HCT116 (cell line): Measurements from ENCODE around the gene GPRC5C. TPM values are rescaled to one million over a fixed set of nuclear protein-coding genes. Genes with fewer than 3 reads are reported as not detected.

Source experiments
- ATAC-seq: fragments of 200-7000 bp; cut with Tn5 transposase; 2 replicates; pipeline ENCODE4 v1.9.1; 2020; ENCODE audit warnings: mild to moderate bottlenecking, moderate library complexity
- BruUV-seq: library from RNA; stranded (reverse); fragments of 400-500 nt; replicated peaks from 2 replicates; lab custom pipeline; 2021; lab: Mats Ljungman, UMichigan
- CTCF ChIA-PET: fragments of 300-600 bp; sonication (Branson Sonifier 250); formaldehyde crosslinking; loops from one replicate; lab custom pipeline; 2021; ENCODE audit warnings: antibody characterized with exemption; lab: Charles Lee
- POLR2A ChIA-PET: fragments of 300-600, 350-600 bp; sonication (Branson Sonifier 250); formaldehyde crosslinking; loops from one replicate; lab custom pipeline; 2021; ENCODE audit warnings: antibody characterized with exemption; lab: Charles Lee
- RAD21 ChIA-PET, 2 experiments: fragments of 300-600 bp; sonication (Branson Sonifier 250); formaldehyde crosslinking; loops; one replicate each; lab custom pipeline; 2023; ENCODE audit warnings: low total read pairs in 2 of 2; ENCODE audit not compliant: uncharacterized antibody in 2 of 2, unreplicated experiment in 2 of 2, low non-redundant PET in 1 of 2; lab: Charles Lee
- DNase-seq: peaks from one replicate; pipeline ENCODE4 v3.0.0-alpha.2; 2010; ENCODE audit warnings: low read depth, low spot score
- H2AFZ ChIP-seq: fragments of 200-600 bp; shearing (Covaris generic), sonication (generic); 2 replicates; pipeline ENCODE4 v1.6.1; 2017; ENCODE audit warnings: low read depth, mixed run types, mixed read lengths, antibody characterized with exemption, low read length; ENCODE audit not compliant: poor library complexity, severe bottlenecking
- H3K27ac ChIP-seq: 2 replicates; pipeline ENCODE4 v1.5.1; 2012; ENCODE audit warnings: low read depth, low read length
- H3K27me3 ChIP-seq: fragments of 200-600 bp; sonication (generic); 2 replicates; pipeline ENCODE4 v1.6.1; 2016; ENCODE audit warnings: mixed run types, low read length, mixed read lengths; ENCODE audit not compliant: insufficient read depth
- H3K36me3 ChIP-seq, 2 experiments: fragments of 200-500 bp in 1 of 2; fragments of 200-600 bp in 1 of 2; sonication (Bioruptor generic) in 1 of 2; sonication (generic) in 1 of 2; 2 replicates each; pipeline versions ENCODE4 v1.5.1 to v1.6.1; 2014 to 2016; ENCODE audit warnings: low read length in 2 of 2, inconsistent platforms in 1 of 2, mixed read lengths in 1 of 2, mixed run types in 1 of 2; ENCODE audit not compliant: insufficient read depth in 2 of 2, control insufficient read depth in 1 of 2
- H3K4me1 ChIP-seq, 2 experiments: fragments of 200-600 bp in 1 of 2; sonication (generic) in 1 of 2; 2 replicates each; pipeline versions ENCODE4 v1.5.1 to v1.6.1; 2012 to 2017; ENCODE audit warnings: low read length in 2 of 2, inconsistent platforms in 1 of 2, mild to moderate bottlenecking in 1 of 2, mixed read lengths in 1 of 2, mixed run types in 1 of 2, moderate library complexity in 1 of 2; ENCODE audit not compliant: insufficient read depth in 2 of 2, control insufficient read depth in 1 of 2
- H3K4me2 ChIP-seq: fragments of 200-600 bp; sonication (generic); 2 replicates; pipeline ENCODE4 v1.6.1; 2017; ENCODE audit warnings: mixed run types, low read length, mixed read lengths
- H3K4me3 ChIP-seq, 2 experiments: fragments of 200-600 bp in 1 of 2; sonication (generic) in 1 of 2; replicated peaks in 1 of 2; 2 replicates each; pipeline ENCODE4 v1.5.1; 2011 to 2016; ENCODE audit warnings: low read length in 2 of 2, control low read depth in 1 of 2, low read depth in 1 of 2, mild to moderate bottlenecking in 1 of 2, mixed read lengths in 1 of 2, mixed run types in 1 of 2
- H3K79me2 ChIP-seq: fragments of 200-600 bp; sonication (generic); 2 replicates; pipeline ENCODE4 v1.6.1; 2017; ENCODE audit warnings: mild to moderate bottlenecking, mixed run types, low read length, moderate library complexity, mixed read lengths; ENCODE audit not compliant: insufficient read depth
- H3K9ac ChIP-seq: fragments of 200-600 bp; sonication (generic); 2 replicates; pipeline ENCODE4 v1.6.1; 2016; ENCODE audit warnings: low read length, mixed read lengths
- H3K9me2 ChIP-seq: fragments of 200-600 bp; sonication (generic), shearing (Covaris generic); 2 replicates; pipeline ENCODE4 v1.6.1; 2017; ENCODE audit warnings: mixed run types, mild to moderate bottlenecking, moderate library complexity; ENCODE audit not compliant: insufficient read depth
- H3K9me3 ChIP-seq, 2 experiments: fragments of 200-500 bp in 1 of 2; fragments of 200-600 bp in 1 of 2; sonication (Bioruptor generic) in 1 of 2; sonication (generic) in 1 of 2; 2 replicates each; pipeline ENCODE4 v1.6.1; 2014 to 2017; ENCODE audit warnings: low read length in 2 of 2, mixed read lengths in 2 of 2, inconsistent platforms in 1 of 2, low read depth in 1 of 2, mild to moderate bottlenecking in 1 of 2, mixed run types in 1 of 2, moderate library complexity in 1 of 2; ENCODE audit not compliant: control insufficient read depth in 1 of 2, insufficient read depth in 1 of 2
- H4K20me1 ChIP-seq: fragments of 200-600 bp; sonication (generic), shearing (Covaris generic); 2 replicates; pipeline ENCODE4 v1.6.1; 2017; ENCODE audit warnings: mixed run types, mild to moderate bottlenecking, moderate library complexity; ENCODE audit not compliant: insufficient read depth
- ATF3 ChIP-seq: IDR thresholded peaks from 2 replicates; pipeline ENCODE4 v1.6.1; 2012
- EGR1 ChIP-seq: IDR thresholded peaks from 2 replicates; pipeline ENCODE4 v1.6.1; 2012; ENCODE audit warnings: low read depth
- ELF1 ChIP-seq: IDR thresholded peaks from 2 replicates; pipeline ENCODE4 v1.6.1; 2012; ENCODE audit warnings: low read depth, borderline replicate concordance
- EZH2phosphoT487 ChIP-seq: fragments of 200-600 bp; IDR thresholded peaks from 2 replicates; pipeline ENCODE4 v1.6.1; 2018; ENCODE audit warnings: antibody characterized with exemption, borderline replicate concordance
- FOSL1 ChIP-seq: IDR thresholded peaks from 2 replicates; pipeline ENCODE4 v1.6.1; 2012; ENCODE audit warnings: low read depth
- JUND ChIP-seq: IDR thresholded peaks from 2 replicates; pipeline ENCODE4 v1.6.1; 2012
- POLR2A ChIP-seq: IDR thresholded peaks from 2 replicates; pipeline ENCODE4 v1.7.0; 2011; ENCODE audit warnings: borderline replicate concordance; ENCODE audit not compliant: insufficient read depth, insufficient read length; ENCODE audit errors: extremely low read depth
- POLR2AphosphoS5 ChIP-seq: IDR thresholded peaks from 2 replicates; pipeline ENCODE4 v1.6.1; 2011; ENCODE audit warnings: mild to moderate bottlenecking, low read depth, low read length, moderate library complexity
- RAD21 ChIP-seq: IDR thresholded peaks from 2 replicates; pipeline ENCODE4 v1.6.1; 2012; ENCODE audit warnings: low read depth, mild to moderate bottlenecking
- SIN3A ChIP-seq: IDR thresholded peaks from 2 replicates; pipeline ENCODE4 v1.6.1; 2012; ENCODE audit warnings: low read depth
- SRF ChIP-seq: IDR thresholded peaks from 2 replicates; pipeline ENCODE4 v1.6.1; 2012; ENCODE audit warnings: low read depth
- YY1 ChIP-seq: IDR thresholded peaks from 2 replicates; pipeline ENCODE4 v1.6.1; 2011; ENCODE audit warnings: low read length, low read depth, moderate library complexity, mild to moderate bottlenecking; ENCODE audit not compliant: insufficient replicate concordance; ENCODE audit errors: extremely low read depth
- intact Hi-C: fragments of 100-400 bp; cut with micrococcal nuclease; formaldehyde crosslinking; loops from 2 replicates; pipeline ENCODE4 v1.10.0; 2022
- total RNA-seq: library from RNA; stranded (reverse); gene quantifications from one replicate; pipeline ENCODE4 v1.2.1, GENCODE V29; 2021; ENCODE audit not compliant: unreplicated experiment
- TF ChIP-seq, protein P1 (sequence below): IDR thresholded peaks from 2 replicates; pipeline ENCODE4 v1.6.1; 2012
- TF ChIP-seq, protein P2 (sequence below), 3 experiments: fragments of 200-600 bp in 1 of 3; sonication (generic) in 1 of 3; IDR thresholded peaks in 2 of 3; conservative IDR thresholded peaks in 1 of 3; 2 replicates each; pipeline ENCODE4 v1.5.1; 2012 to 2017; ENCODE audit warnings: low read depth in 2 of 3, low read length in 2 of 3, antibody characterized with exemption in 1 of 3, borderline replicate concordance in 1 of 3, control low read depth in 1 of 3, mild to moderate bottlenecking in 1 of 3, mixed read lengths in 1 of 3, mixed run types in 1 of 3, moderate library complexity in 1 of 3; ENCODE audit not compliant: insufficient read depth in 1 of 3

Gene GPRC5C
- total RNA-seq, 1 experiment from 2014 or later = 54.4 TPM

- Histone ChIP-seq H3K9ac (no peak overlapping the region), H3K27me3 (no peaks in the 10 kb centered on the region), H4K20me1 (no peaks in the 10 kb centered on the region), H3K9me2 (no peaks in the 10 kb centered on the region), H3K4me3 (no peak overlapping the region), H3K79me2 (no peaks in the 10 kb centered on the region), H3K27ac (no peak overlapping the region), H3K36me3 (peaks cover 7 to 10% of the 10 kb centered on the region in 2 experiments; a peak in 3 of 4 replicates), H3K4me1 (peaks cover 24 to 26% of the 10 kb centered on the region in 2 experiments), H3K9me3 (no peaks in the 10 kb centered on the region), H3K4me2 (no peak overlapping the region), H2AFZ (no peak overlapping the region)
- intact Hi-C loops = no loop called here
- CTCF ChIA-PET = interaction anchor here (0.8 to 1.4 kb wide), 4 partner anchors 9 to 66 kb away, joined by 3 to 5 read pairs (median 4); no protein-coding TSS in a partner anchor
- BruUV-seq = no TSS peak
- TF ChIP-seq JUND (no peak), SIN3A (no peak), YY1 (no peak), ATF3 (no peak), SRF (no peak), RAD21 (no peak), EZH2phosphoT487 (no peak), ELF1 (no peak), POLR2A (no peak), POLR2AphosphoS5 (no peak), EGR1 (no peak), FOSL1 (no peak)
- TF ChIP-seq, protein P1, sequence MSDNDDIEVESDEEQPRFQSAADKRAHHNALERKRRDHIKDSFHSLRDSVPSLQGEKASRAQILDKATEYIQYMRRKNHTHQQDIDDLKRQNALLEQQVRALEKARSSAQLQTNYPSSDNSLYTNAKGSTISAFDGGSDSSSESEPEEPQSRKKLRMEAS = no peak
- TF ChIP-seq, protein P2, sequence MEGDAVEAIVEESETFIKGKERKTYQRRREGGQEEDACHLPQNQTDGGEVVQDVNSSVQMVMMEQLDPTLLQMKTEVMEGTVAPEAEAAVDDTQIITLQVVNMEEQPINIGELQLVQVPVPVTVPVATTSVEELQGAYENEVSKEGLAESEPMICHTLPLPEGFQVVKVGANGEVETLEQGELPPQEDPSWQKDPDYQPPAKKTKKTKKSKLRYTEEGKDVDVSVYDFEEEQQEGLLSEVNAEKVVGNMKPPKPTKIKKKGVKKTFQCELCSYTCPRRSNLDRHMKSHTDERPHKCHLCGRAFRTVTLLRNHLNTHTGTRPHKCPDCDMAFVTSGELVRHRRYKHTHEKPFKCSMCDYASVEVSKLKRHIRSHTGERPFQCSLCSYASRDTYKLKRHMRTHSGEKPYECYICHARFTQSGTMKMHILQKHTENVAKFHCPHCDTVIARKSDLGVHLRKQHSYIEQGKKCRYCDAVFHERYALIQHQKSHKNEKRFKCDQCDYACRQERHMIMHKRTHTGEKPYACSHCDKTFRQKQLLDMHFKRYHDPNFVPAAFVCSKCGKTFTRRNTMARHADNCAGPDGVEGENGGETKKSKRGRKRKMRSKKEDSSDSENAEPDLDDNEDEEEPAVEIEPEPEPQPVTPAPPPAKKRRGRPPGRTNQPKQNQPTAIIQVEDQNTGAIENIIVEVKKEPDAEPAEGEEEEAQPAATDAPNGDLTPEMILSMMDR (IDR thresholded peaks at IDR 0.05 in 2 of 3, conservative IDR thresholded peaks at IDR 0.05 in 1 of 3; ENCODE audit: borderline replicate concordance in 1 of 3, insufficient read depth in 1 of 3, low read depth in 2 of 3, low read length in 2 of 3) = no peak
- RAD21 ChIA-PET = no interaction called here
- POLR2A ChIA-PET = interaction anchor here (1.0 to 1.2 kb wide), 2 partner anchors 9 to 15 kb away, joined by 3 to 4 read pairs; no protein-coding TSS in a partner anchor
- no peak for ATAC-seq
- no peak for DNase-seq
Measured at GRCh38 chr17:74445158-74445557, 13.3 kb downstream of the GPRC5C start.
